ENCODE results near the gene CPLANE1.
"Not testable (repeated sequence)": the region's sequence is repeated elsewhere in the genome, so short reads cannot be mapped to it uniquely, and the experiment has no call there.

CPLANE1 gene

GRCh38 chr5:37112383-37112991, 136.7 kb downstream of the CPLANE1 start:
- no peak for DNase-seq

GRCh38 chr5:37111426-37112382, 137.5 kb downstream of the CPLANE1 start:
- DNase-seq: no peak

GRCh38 chr5:37110135-37110534, 139.0 kb downstream of the CPLANE1 start:
- no peak for DNase-seq

- no peak for DNase-seq
Observed at GRCh38 chr5:37109338-37109737, 139.8 kb downstream of the CPLANE1 start.

- DNase-seq: no peak
Observed at GRCh38 chr5:37103302-37103701, 145.9 kb downstream of the CPLANE1 start.

GRCh38 chr5:37099267-37099666, 149.9 kb downstream of the CPLANE1 start:
- not testable (repeated sequence) for DNase-seq

GRCh38 chr5:37093795-37094194, 155.4 kb downstream of the CPLANE1 start:
- not testable (repeated sequence) for DNase-seq

GRCh38 chr5:37090781-37091180, 158.4 kb downstream of the CPLANE1 start:
- DNase-seq: no peak

- DNase-seq: no peak
Observed at GRCh38 chr5:37090123-37090726, 159.0 kb downstream of the CPLANE1 start.

GRCh38 chr5:37088009-37088408, 161.2 kb downstream of the CPLANE1 start:
- DNase-seq: no peak

- DNase-seq: no peak
Observed at GRCh38 chr5:37086466-37087173, 162.6 kb downstream of the CPLANE1 start.

GRCh38 chr5:37086026-37086425, 163.2 kb downstream of the CPLANE1 start:
- not testable (repeated sequence) for DNase-seq

GRCh38 chr5:37082977-37083376, 166.2 kb downstream of the CPLANE1 start:
- not testable (repeated sequence) for DNase-seq

GRCh38 chr5:37080697-37081096, 168.5 kb downstream of the CPLANE1 start:
- no peak for DNase-seq

- no peak for DNase-seq
Observed at GRCh38 chr5:37077146-37077545, 172.0 kb downstream of the CPLANE1 start.

- DNase-seq: no peak
Observed at GRCh38 chr5:37075399-37075950, 173.7 kb downstream of the CPLANE1 start.

- DNase-seq: no peak
Observed at GRCh38 chr5:37071901-37072581, 177.1 kb downstream of the CPLANE1 start.

- DNase-seq: no peak
Observed at GRCh38 chr5:37071487-37071886, 177.7 kb downstream of the CPLANE1 start.

- DNase-seq: no peak
Observed at GRCh38 chr5:37064442-37064841, 184.7 kb downstream of the CPLANE1 start.

GRCh38 chr5:37063739-37064138, 185.4 kb downstream of the CPLANE1 start:
- DNase-seq: no peak

GRCh38 chr5:37060030-37060429, 189.1 kb downstream of the CPLANE1 start:
- DNase-seq: no peak

GRCh38 chr5:37056762-37057161, 192.4 kb downstream of the CPLANE1 start:
- DNase-seq: no peak

All from NCI-H1417 treated with DMSO at 0.1 percent for 48 hours (cell line).